K562 (cell line): ENCODE data around the gene ASCC1. TPM values are rescaled to one million over a fixed set of nuclear protein-coding genes. Genes with fewer than 3 reads are reported as not detected.

Experiments used
- ARID4B ChIP-seq: sonication (generic); formaldehyde crosslinking; IDR thresholded peaks from 2 replicates; pipeline ENCODE4 v1.8.0; 2022; ENCODE audit warnings: mild to moderate bottlenecking, missing genetic modification reagents
- E2F3 ChIP-seq: fragments of 250-450 bp; sonication (Bioruptor Pico); IDR thresholded peaks from 2 replicates; pipeline ENCODE4 v1.4.0; 2020; ENCODE audit warnings: mild to moderate bottlenecking
- GATA2 ChIP-seq: sonication (generic); formaldehyde crosslinking; IDR thresholded peaks from 2 replicates; pipeline ENCODE4 v1.4.0; 2020; ENCODE audit warnings: mild to moderate bottlenecking, missing genetic modification reagents
- ILF3 ChIP-seq: fragments of 450-650 bp; IDR thresholded peaks from 2 replicates; pipeline ENCODE4 v1.6.1; 2018; ENCODE audit warnings: antibody characterized with exemption, mild to moderate bottlenecking, moderate library complexity, borderline replicate concordance
- ILK ChIP-seq: fragments of 450-650 bp; IDR thresholded peaks from 2 replicates; pipeline ENCODE4 v1.6.1; 2016; ENCODE audit warnings: missing genetic modification characterization, low read depth, mild to moderate bottlenecking, missing compliant biosample characterization, moderate library complexity, borderline replicate concordance
- JUN ChIP-seq, 2 experiments: sonication (generic) in 1 of 2; formaldehyde crosslinking in 1 of 2; IDR thresholded peaks; 2 replicates each; pipeline versions ENCODE4 v1.6.1 to v1.8.0; 2012 to 2022; ENCODE audit warnings: borderline replicate concordance in 2 of 2, mild to moderate bottlenecking in 2 of 2, improper control_type of control experiment in 1 of 2, low read depth in 1 of 2, low read length in 1 of 2, missing genetic modification reagents in 1 of 2
- KAT7 ChIP-seq: sonication (generic); formaldehyde crosslinking; IDR thresholded peaks from 2 replicates; pipeline ENCODE4 v1.8.0; 2022; ENCODE audit warnings: missing genetic modification reagents, mild to moderate bottlenecking, borderline replicate concordance
- NCOA1 ChIP-seq: fragments of 450-650 bp; IDR thresholded peaks from 2 replicates; pipeline ENCODE4 v1.6.1; 2016; ENCODE audit warnings: low read depth
- POLR2A ChIP-seq: fragments of 450-650 bp; conservative IDR thresholded peaks from 2 replicates; pipeline ENCODE4 v1.6.1; 2016
- TBP ChIP-seq: optimal IDR thresholded peaks from 2 replicates; pipeline ENCODE3; 2011; ENCODE audit warnings: low read depth, low read length, improper control_type of control experiment
- THRAP3 ChIP-seq: fragments of 450-650 bp; IDR thresholded peaks from 2 replicates; pipeline ENCODE4 v1.6.1; 2016; ENCODE audit warnings: mild to moderate bottlenecking, inconsistent platforms, borderline replicate concordance
- ZFP91 ChIP-seq: sonication (generic); formaldehyde crosslinking; IDR thresholded peaks from 2 replicates; pipeline ENCODE4 v1.8.0; 2022; ENCODE audit warnings: mild to moderate bottlenecking, missing genetic modification reagents
- ZNF175 ChIP-seq: fragments of 200-800 bp; sonication (Bioruptor generic); IDR thresholded peaks from 2 replicates; pipeline ENCODE4 v1.6.1; 2016; ENCODE audit warnings: low read depth, mild to moderate bottlenecking, missing genetic modification characterization, missing compliant biosample characterization
- polyA plus RNA-seq, 8 experiments: library from polyadenylated mRNA; depleted of rRNA in 4 of 8; stranded (reverse) in 5 of 8; unstranded in 3 of 8; fragments of >200 nt; fragmentation: Nextera tagmentation in 2 of 8; fragmentation: Illumina TruSeq in 1 of 8; extraction: Ambion mirVana in 2 of 8; extraction: Trizol in 1 of 8; gene quantifications; 2 replicates each; pipeline versions ENCODE4 v1.2.1 to v1.2.3, GENCODE V29; 2011 to 2014; ENCODE audit warnings: inconsistent platforms in 1 of 8, missing spikeins in 1 of 8
- total RNA-seq, 7 experiments: library from RNA; depleted of rRNA in 6 of 7; stranded (reverse); fragments of >200 nt in 6 of 7; fragmentation: Illumina TruSeq in 2 of 7; extraction: Trizol in 2 of 7; gene quantifications; 2 replicates each; pipeline versions ENCODE4 v1.2.1 to v1.2.3, GENCODE V29; 2011 to 2021; ENCODE audit warnings: low replicate concordance in 1 of 7
- TF ChIP-seq, protein P1 (sequence below): fragments of 250-450 bp; sonication (Bioruptor Pico); IDR thresholded peaks from 2 replicates; pipeline ENCODE4 v1.8.0; 2021; ENCODE audit warnings: moderate library complexity, mild to moderate bottlenecking, inconsistent platforms
- TF ChIP-seq, protein P2 (sequence below), 2 experiments: fragments of 450-650 bp; IDR thresholded peaks; 2 replicates each; pipeline ENCODE4 v1.6.1; 2016
- TF ChIP-seq, protein P3 (sequence below): sonication (generic); formaldehyde crosslinking; IDR thresholded peaks from 2 replicates; pipeline ENCODE4 v1.8.0; 2022; ENCODE audit warnings: mild to moderate bottlenecking, low read depth, missing genetic modification reagents

The ASCC1 gene
- total and polyA plus RNA-seq, 9 of the 15 experiments (the other 6 are each of a cell fraction or from before 2014, with no cell fraction given), result 31.7 to 73.3 (median 52.8) TPM

DNA sequence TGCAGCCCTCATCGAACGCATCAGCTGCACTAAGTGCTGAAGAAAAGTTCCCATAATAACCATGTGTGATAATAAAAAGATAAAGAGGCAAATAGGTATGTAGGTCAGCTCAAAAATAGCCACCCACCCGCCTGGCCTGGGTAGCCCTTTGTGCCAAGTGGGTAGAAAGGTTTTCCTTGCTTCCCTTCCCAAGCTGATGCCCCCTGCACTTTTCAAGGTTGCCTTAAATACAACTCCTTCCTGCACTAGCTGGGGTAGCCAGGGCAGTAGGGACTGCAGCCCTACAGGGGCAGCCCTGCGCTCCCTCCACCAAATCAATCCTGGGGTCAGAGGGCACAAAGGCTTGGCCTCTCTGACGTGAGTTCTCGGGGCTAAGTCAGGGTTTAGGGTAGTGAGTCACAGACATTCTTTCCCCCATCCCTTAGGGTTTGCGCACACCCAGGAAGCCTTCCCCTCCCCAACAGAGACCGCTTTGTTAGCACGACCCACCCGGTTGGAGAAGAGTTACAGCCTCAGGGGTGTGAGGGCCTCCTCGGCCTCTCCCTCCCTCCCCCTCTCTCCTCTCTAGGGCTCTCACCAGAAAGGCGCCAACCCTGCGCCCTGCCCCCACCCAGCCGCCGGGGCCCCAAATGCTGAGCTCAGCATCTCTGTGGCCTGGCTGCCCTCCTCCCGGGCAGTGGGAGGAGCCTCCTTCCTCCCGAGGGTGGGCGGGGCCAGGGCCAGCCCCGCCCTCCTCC, 44.3 kb upstream of the ASCC1 start (continued):
- no peak for TF ChIP-seq ARID4B (CRISPR knock-in tag)
- no peak for TF ChIP-seq THRAP3
- TF ChIP-seq, protein P1, sequence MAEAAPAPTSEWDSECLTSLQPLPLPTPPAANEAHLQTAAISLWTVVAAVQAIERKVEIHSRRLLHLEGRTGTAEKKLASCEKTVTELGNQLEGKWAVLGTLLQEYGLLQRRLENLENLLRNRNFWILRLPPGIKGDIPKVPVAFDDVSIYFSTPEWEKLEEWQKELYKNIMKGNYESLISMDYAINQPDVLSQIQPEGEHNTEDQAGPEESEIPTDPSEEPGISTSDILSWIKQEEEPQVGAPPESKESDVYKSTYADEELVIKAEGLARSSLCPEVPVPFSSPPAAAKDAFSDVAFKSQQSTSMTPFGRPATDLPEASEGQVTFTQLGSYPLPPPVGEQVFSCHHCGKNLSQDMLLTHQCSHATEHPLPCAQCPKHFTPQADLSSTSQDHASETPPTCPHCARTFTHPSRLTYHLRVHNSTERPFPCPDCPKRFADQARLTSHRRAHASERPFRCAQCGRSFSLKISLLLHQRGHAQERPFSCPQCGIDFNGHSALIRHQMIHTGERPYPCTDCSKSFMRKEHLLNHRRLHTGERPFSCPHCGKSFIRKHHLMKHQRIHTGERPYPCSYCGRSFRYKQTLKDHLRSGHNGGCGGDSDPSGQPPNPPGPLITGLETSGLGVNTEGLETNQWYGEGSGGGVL (CRISPR knock-in tag), result no peak
- no peak for TF ChIP-seq ILK (tag)
- TF ChIP-seq ZFP91, result no peak
- TF ChIP-seq, protein P2, sequence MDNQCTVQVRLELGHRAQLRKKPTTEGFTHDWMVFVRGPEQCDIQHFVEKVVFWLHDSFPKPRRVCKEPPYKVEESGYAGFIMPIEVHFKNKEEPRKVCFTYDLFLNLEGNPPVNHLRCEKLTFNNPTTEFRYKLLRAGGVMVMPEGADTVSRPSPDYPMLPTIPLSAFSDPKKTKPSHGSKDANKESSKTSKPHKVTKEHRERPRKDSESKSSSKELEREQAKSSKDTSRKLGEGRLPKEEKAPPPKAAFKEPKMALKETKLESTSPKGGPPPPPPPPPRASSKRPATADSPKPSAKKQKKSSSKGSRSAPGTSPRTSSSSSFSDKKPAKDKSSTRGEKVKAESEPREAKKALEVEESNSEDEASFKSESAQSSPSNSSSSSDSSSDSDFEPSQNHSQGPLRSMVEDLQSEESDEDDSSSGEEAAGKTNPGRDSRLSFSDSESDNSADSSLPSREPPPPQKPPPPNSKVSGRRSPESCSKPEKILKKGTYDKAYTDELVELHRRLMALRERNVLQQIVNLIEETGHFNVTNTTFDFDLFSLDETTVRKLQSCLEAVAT (IDR thresholded peaks at IDR 0.05), result no peak
- TF ChIP-seq E2F3 (CRISPR knock-in tag), result peak; percentile 85
- peak; percentile 54 for TF ChIP-seq POLR2A
- TF ChIP-seq TBP, result no peak
- TF ChIP-seq, protein P3, sequence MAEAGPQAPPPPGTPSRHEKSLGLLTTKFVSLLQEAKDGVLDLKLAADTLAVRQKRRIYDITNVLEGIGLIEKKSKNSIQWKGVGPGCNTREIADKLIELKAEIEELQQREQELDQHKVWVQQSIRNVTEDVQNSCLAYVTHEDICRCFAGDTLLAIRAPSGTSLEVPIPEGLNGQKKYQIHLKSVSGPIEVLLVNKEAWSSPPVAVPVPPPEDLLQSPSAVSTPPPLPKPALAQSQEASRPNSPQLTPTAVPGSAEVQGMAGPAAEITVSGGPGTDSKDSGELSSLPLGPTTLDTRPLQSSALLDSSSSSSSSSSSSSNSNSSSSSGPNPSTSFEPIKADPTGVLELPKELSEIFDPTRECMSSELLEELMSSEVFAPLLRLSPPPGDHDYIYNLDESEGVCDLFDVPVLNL (CRISPR knock-in tag), result peak; percentile 55; the same call in 1 of the 2 replicates
- 0 out of 2 replicates have a peak, but pooled peaks have one; percentile 9 for TF ChIP-seq KAT7 (CRISPR knock-in tag)
- TF ChIP-seq ZNF175 (CRISPR knock-in tag), result no peak; the same call in 1 of the 2 replicates
- TF ChIP-seq ILF3, result no peak
- no peak for TF ChIP-seq GATA2 (CRISPR knock-in tag)
- peak; percentile 77; the same call in 1 of the 2 replicates for TF ChIP-seq JUN (IDR thresholded peaks at IDR 0.05; ENCODE audit: borderline replicate concordance, low read depth, low read length)
- TF ChIP-seq JUN (CRISPR knock-in tag; IDR thresholded peaks at IDR 0.05; ENCODE audit: borderline replicate concordance), result no peak
- TF ChIP-seq NCOA1, result no peak; the same call in 1 of the 2 replicates
